Measurements from ENCODE around the gene JCAD. TPM values are rescaled to one million over a fixed set of nuclear protein-coding genes. Genes with fewer than 3 reads are reported as not detected.

JCAD gene
- total RNA-seq, 1 experiment from 2014 or later, result 36.7 TPM

GRCh38 chr10:30000802-30001571 is 58.4 kb downstream of the JCAD start:
- no peak overlapping the region for H2AFZ ChIP-seq
- H3F3A ChIP-seq (ENCODE audit: insufficient read depth, low read depth), result peaks cover 7% of the 10 kb centered on the region; the same call in 1 of the 2 replicates
- no peaks in the 10 kb centered on the region for H3K27me3 ChIP-seq (ENCODE audit: insufficient read depth, low read depth)
- H3K4me1 ChIP-seq (replicated peaks; ENCODE audit: insufficient read depth), result peaks cover 33% of the 10 kb centered on the region
- H4K20me1 ChIP-seq (ENCODE audit: insufficient read depth), result no peaks in the 10 kb centered on the region
- DNase-seq, result peak; percentile 44 to 61
- TF ChIP-seq EZH2 (IDR thresholded peaks at IDR 0.05; ENCODE audit: low read depth) (no peak), CTCF (conservative IDR thresholded peaks at IDR 0.05) (no peak)
- POLR2A ChIA-PET (ENCODE audit: unreplicated experiment), result interaction anchor here (0.6 to 0.7 kb wide), 3 partner anchors 387 to 746 kb away, joined by 3 to 37 read pairs (median 5); no protein-coding TSS in a partner anchor
- peak overlapping the region; percentile 47 for H3K27ac ChIP-seq
- H3K9me2 ChIP-seq (ENCODE audit: insufficient read depth), result no peaks in the 10 kb centered on the region
- no peak overlapping the region for H3K4me3 ChIP-seq
- H3K79me2 ChIP-seq (ENCODE audit: low read depth), result no peaks in the 10 kb centered on the region
- BruUV-seq (replicated peaks), result no TSS peak
- CTCF ChIA-PET, result interaction anchor here (0.6 to 0.9 kb wide), 2 partner anchors 134 to 240 kb away, joined by 5 to 14 read pairs; no protein-coding TSS in a partner anchor
- no peaks in the 10 kb centered on the region for H3K36me3 ChIP-seq (ENCODE audit: low read depth)
- H3K9me3 ChIP-seq (ENCODE audit: insufficient read depth, low read depth), result no peaks in the 10 kb centered on the region
- H3K4me2 ChIP-seq, result peak overlapping the region; percentile 19; the same call in 1 of the 2 replicates
- intact Hi-C loops (cut with micrococcal nuclease; ENCODE audit: unreplicated experiment), result loop anchor here (2.0 to 10.0 kb wide), 5 partner anchors 186 to 591 kb away; no protein-coding TSS in a partner anchor

DNA sequence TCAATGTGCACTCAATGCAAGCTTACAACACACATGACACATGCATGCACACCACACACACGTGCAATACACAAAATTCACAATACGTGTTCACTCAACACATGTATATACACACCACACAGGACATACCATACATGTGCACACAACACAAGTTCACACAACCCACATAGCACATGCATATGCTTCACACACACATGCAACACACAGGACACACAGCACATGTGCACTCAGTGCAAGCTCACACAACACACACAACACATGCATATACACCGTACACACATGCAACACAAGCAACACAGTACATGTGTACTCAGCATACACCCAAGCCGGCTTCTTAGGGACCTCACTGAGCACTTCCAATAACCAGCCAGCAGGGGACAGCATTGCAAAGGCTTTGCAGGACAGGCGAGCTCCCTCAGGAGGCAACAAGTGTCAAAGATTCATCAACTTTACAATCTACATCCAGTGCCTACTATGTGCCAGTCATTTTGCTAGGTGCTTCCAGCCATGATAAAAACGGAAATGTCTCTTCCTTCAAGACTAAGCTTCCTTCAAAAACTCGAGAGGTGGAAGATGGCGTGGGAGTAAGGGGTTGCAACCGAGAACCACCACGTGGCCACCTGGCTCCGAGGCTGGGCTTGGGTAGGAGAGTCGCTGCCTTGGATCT is 61.1 kb downstream of the JCAD start:
- no peak overlapping the region for H3K4me2 ChIP-seq
- H3K9me3 ChIP-seq (ENCODE audit: insufficient read depth, low read depth), result no peaks in the 10 kb centered on the region
- no peaks in the 10 kb centered on the region for H3K36me3 ChIP-seq (ENCODE audit: low read depth)
- CTCF ChIA-PET, result interaction anchor here (0.6 to 1.3 kb wide), 4 partner anchors 188 to 408 kb away, joined by 3 read pairs; no protein-coding TSS in a partner anchor
- H3K9me2 ChIP-seq (ENCODE audit: insufficient read depth), result no peaks in the 10 kb centered on the region
- peaks cover 7% of the 10 kb centered on the region; the same call in 1 of the 2 replicates for H3F3A ChIP-seq (ENCODE audit: insufficient read depth, low read depth)
- POLR2A ChIA-PET (ENCODE audit: unreplicated experiment), result interaction anchor here (0.7 kb wide), 1 partner anchor 243 kb away, joined by 3 read pairs; no protein-coding TSS in a partner anchor
- H3K4me3 ChIP-seq, result no peak overlapping the region
- DNase-seq, result peak; percentile 61 to 75
- no peak overlapping the region for H3K27ac ChIP-seq
- no TSS peak for BruUV-seq (replicated peaks)
- H4K20me1 ChIP-seq (ENCODE audit: insufficient read depth), result no peaks in the 10 kb centered on the region
- H3K79me2 ChIP-seq (ENCODE audit: low read depth), result no peaks in the 10 kb centered on the region
- H2AFZ ChIP-seq, result no peak overlapping the region
- H3K4me1 ChIP-seq (replicated peaks; ENCODE audit: insufficient read depth), result peaks cover 42% of the 10 kb centered on the region
- no peaks in the 10 kb centered on the region for H3K27me3 ChIP-seq (ENCODE audit: insufficient read depth, low read depth)
- intact Hi-C loops (cut with micrococcal nuclease; ENCODE audit: unreplicated experiment), result loop anchor here (1.0 to 2.0 kb wide), 3 partner anchors 49 to 536 kb away; no protein-coding TSS in a partner anchor
- TF ChIP-seq EZH2 (IDR thresholded peaks at IDR 0.05; ENCODE audit: low read depth) (no peak), CTCF (conservative IDR thresholded peaks at IDR 0.05) (peak; percentile 92)

DNA sequence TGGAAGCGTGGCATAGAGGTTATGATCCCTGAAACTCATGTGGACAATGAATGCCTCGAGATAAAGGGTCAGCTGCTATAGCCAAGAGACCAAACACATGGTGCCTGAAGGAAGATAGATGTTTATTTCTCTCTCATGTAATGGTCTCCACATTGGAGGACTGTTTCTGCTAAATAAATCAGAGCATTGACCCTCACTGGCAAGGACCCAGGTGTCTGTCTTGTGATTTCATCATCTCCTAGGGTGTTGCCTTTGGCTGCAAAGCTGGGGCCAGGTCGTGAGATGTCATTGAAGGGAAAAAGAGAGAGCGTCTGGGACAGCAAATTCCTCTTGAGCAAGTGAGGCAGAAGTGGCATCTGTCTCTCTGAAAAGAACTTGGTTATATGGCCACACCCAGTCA is 64.6 kb downstream of the JCAD start:
- Histone ChIP-seq H3K9me3 (ENCODE audit: insufficient read depth, low read depth) (no peaks in the 10 kb centered on the region), H3K36me3 (ENCODE audit: low read depth) (no peaks in the 10 kb centered on the region), H3K4me2 (no peak overlapping the region), H3K9me2 (ENCODE audit: insufficient read depth) (no peaks in the 10 kb centered on the region), H2AFZ (no peak overlapping the region), H3F3A (ENCODE audit: insufficient read depth, low read depth) (peaks cover 3% of the 10 kb centered on the region; the same call in 1 of the 2 replicates), H4K20me1 (ENCODE audit: insufficient read depth) (no peaks in the 10 kb centered on the region), H3K4me3 (no peak overlapping the region), H3K27ac (no peak overlapping the region), H3K27me3 (ENCODE audit: insufficient read depth, low read depth) (no peaks in the 10 kb centered on the region), H3K4me1 (replicated peaks; ENCODE audit: insufficient read depth) (peaks cover 10% of the 10 kb centered on the region), H3K79me2 (ENCODE audit: low read depth) (no peaks in the 10 kb centered on the region)
- TF ChIP-seq EZH2 (IDR thresholded peaks at IDR 0.05; ENCODE audit: low read depth) (no peak), CTCF (conservative IDR thresholded peaks at IDR 0.05) (no peak)
- POLR2A ChIA-PET (ENCODE audit: unreplicated experiment), result no interaction called here
- peak in 1 of 2 experiments; percentile 18 for DNase-seq
- intact Hi-C loops (cut with micrococcal nuclease; ENCODE audit: unreplicated experiment), result no loop called here
- no TSS peak for BruUV-seq (replicated peaks)
- CTCF ChIA-PET, result interaction anchor here (0.6 kb wide), 1 partner anchor 419 kb away, joined by 8 read pairs; no protein-coding TSS in a partner anchor

All from PC-9 (cell line).